Loucy (cell line): ENCODE data around the gene ADAMTSL2.

ENCODE experiments used
- EZH2phosphoT487 ChIP-seq: fragments of 200-600 bp; IDR thresholded peaks from 2 replicates; pipeline ENCODE4 v1.6.1; 2018; ENCODE audit warnings: antibody characterized with exemption, mild to moderate bottlenecking, moderate library complexity, borderline replicate concordance
- TF ChIP-seq, protein P1 (sequence below): fragments of 200-600 bp; sonication (generic); conservative IDR thresholded peaks from 2 replicates; pipeline ENCODE4 v1.5.1; 2014; ENCODE audit warnings: mild to moderate bottlenecking, antibody characterized with exemption, low read length

DNA sequence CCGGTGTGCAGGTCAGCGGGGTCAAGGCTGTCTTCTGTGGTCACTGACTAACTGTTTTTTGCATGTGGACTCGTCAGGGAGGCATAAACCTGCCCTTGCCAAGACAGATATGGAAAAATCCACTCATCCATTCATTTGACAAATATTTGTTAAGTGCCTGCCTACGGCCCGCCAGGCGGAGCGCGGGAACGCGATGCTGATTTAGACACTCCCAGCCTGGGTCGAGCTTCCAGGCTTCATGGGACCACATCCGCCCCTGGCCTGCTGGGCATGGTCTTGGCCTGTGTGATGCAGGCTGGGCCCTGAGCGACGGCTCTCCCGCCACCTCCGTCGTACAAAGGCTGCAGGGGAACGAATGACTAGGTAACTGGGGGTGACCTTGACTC lies 27.9 kb upstream of the ADAMTSL2 start:
- TF ChIP-seq, protein P1, sequence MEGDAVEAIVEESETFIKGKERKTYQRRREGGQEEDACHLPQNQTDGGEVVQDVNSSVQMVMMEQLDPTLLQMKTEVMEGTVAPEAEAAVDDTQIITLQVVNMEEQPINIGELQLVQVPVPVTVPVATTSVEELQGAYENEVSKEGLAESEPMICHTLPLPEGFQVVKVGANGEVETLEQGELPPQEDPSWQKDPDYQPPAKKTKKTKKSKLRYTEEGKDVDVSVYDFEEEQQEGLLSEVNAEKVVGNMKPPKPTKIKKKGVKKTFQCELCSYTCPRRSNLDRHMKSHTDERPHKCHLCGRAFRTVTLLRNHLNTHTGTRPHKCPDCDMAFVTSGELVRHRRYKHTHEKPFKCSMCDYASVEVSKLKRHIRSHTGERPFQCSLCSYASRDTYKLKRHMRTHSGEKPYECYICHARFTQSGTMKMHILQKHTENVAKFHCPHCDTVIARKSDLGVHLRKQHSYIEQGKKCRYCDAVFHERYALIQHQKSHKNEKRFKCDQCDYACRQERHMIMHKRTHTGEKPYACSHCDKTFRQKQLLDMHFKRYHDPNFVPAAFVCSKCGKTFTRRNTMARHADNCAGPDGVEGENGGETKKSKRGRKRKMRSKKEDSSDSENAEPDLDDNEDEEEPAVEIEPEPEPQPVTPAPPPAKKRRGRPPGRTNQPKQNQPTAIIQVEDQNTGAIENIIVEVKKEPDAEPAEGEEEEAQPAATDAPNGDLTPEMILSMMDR: no peak
- TF ChIP-seq EZH2phosphoT487: no peak
